Lung microvascular endothelial cell (primary cell): ENCODE measurements around the gene ZNF501. TPM values are rescaled to one million over a fixed set of nuclear protein-coding genes. Genes with fewer than 3 reads are reported as not detected.

Source experiments
- DNase-seq, 2 donors: peaks; one replicate each; pipeline versions ENCODE4 v3.0.0 to v3.0.0-alpha.2; 2010; ENCODE audit warnings: low read depth in 2 of 2
- total RNA-seq: library from RNA; depleted of rRNA; stranded (reverse); fragments of >200 nt; gene quantifications from 2 replicates; pipeline ENCODE4 v1.2.1, GENCODE V29; 2014

Gene ZNF501
- total RNA-seq: 2.4 and 3.4 TPM in 2 replicates

DNA sequence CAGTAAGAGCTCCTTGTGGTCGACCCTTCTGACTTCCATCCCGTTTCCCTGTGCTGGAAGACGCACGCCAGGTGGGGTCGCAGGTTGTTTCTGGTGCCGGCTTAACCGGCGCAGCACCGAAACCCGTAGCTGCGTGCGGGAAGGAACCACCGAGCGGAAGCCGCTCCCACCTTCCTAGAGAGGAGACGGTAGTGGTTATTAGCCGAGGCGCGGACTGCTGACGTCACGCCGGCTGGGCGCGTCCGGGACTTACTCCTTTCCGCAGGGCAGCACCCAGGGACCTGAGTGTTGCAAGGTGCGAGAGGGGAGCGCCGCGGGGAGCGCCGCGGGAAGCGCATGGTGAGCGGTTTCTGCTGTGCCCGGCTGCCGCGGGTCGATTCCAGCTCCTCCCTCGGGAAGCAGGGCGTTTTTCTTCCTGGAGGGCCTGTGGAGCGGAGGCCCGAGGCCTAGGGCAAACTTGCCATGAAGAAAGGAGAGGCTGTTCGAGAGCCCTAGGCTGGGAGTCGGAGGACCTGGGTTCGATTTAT, at the start of gene ZNF501:
Gene ZNF501 (plus strand): TSS at position 252 of the 527 bp plus-strand sequence. CDS start 4,787 bp downstream, outside the sequence.
- DNase-seq: peak; percentile 87 to 90

DNA sequence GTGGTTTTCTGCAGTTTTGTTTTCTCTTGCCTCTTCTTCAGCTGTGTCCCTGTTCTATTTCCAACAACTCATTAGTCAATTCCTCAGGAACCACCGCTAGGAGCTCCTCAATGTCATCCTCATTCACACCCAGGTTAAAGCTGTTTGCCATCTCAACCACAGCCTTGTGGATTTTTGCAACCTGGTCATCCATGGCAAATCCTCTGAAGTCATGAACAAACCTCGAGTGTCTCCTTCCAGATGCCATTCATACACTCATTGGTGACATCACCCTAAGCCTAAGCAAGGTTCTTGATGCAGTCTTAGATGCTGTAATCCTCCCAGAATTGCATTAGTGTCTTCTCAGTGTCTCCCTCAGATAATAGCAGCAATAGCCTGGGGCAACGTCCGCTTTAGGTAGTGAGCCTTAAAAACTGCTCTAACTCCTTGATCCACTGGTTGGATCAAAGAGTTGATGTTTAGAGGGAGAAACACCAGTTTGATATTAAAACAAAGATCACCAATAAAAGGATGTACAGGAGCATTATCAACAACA, 48.4 kb upstream of the ZNF501 start:
- DNase-seq: no peak

DNA sequence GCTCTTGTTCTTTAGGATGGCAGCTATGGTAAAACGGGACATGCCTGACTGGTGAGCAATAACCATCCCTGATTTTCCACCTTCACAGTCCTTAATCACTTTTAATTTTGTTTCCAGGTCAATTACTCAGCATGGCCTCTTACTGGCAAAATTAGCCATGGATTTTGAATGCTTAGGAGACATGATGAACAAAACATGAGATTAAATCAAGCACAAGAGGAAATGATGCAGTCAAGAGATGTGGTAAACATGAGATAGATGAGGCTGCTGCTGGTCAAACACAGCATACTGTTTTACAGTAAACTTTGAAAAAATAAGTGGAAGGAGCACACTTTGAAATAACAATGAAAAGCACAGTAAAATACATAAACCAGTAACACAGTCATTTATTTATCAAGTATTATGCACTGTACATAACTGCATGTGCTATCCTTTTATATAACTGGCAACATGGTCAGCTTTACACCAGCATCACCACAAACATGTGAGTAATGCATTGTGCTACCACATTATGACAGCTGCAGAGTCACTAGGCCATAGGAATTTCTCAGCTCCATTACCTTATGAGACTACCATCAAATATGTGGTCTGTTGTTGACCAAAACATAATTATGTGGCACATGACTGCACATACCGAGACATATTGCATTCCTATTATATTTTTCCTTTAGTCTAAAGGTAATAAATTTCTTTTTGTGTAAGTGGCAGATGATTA, 47.1 kb upstream of the ZNF501 start:
- DNase-seq: peak in 1 of 2 donors; percentile 75

DNA sequence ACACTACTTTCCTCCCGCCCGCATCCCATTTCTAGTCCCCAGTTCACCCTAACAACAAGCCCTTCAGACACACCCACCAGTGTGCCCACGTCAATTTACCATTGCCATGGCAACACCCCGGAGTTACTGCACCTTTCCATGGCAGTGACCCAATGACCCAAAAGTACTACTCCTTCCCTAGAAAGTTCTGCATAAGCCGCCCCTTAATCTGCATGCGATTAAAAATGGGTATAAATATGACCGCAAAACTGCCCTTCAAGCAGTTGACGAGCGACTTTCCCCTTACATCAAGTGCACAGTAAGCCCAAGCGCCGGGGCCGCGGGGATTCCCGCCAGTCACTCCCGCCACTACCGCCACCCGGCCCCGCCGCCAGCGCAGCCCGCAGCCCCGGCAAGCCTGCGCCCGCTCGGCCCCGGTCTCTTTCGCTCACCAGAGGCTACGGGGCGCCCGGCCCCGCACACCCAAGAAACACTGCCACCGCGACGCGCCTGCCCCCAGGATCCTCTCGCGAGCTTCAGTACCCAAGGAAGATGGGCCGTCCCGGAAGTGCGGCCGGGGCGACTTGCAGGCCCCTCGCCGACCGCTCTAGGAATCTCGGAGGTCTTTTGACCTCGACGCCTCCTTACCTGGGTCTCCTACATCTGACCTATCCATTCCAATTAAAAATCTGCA, 44.2 kb upstream of the ZNF501 start:
- DNase-seq: peak; percentile 53 to 81

DNA sequence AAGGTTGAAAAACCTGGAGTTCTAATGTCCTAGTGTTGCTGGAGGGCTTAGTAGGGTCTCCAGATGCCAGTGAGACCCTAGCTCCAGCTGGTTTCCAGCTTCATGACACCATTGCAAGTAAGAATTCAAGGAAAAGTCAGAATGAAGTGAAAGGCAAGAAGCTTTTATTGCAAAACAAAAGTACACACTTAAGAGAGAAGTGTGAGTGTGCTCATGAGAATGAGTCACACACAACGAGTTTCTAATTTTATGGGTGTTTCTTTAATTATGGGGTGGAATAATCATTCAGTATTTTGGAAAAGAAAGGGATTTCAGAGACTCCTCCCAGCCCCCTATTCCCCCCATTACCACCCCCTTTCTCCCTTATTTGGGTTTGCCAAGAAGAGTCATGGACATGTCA, 41.5 kb upstream of the ZNF501 start:
- DNase-seq: no peak

DNA sequence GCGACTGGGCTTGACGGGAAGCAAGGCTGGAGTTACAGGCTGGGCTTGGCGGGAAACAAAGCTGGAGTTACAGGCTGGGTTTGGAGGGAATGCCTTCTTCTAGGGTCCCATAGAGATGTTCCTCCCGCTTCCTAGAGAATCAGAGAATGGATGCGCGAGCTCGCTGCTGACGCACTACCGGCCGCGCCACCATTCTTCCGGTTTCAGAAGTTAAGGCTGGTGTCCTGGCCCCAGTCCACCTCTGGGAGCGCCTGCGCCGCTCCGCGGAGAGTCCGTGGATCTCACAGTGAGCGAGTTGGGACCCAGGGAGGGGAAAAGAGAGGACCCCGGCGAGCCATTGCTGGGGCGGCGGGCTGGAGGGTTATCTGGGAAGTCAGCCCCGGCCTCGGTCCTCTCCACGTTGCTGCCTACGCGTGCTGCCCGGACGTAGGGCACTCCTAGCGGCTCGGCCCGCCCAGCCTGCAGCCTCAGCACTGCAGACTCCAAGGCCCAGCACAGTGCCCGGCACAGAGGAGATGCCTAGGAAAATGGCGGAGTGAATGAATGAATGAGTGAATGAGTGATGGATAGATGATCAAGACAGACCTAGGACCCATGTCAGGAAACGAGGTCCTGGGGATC, 16.9 kb upstream of the ZNF501 start, which contains the start of gene ZNF502:
Gene ZNF502 (plus strand): TSS at position 206 of the 621 bp plus-strand sequence. CDS start 7,602 bp downstream, outside the sequence.
- DNase-seq: peak; percentile 92

DNA sequence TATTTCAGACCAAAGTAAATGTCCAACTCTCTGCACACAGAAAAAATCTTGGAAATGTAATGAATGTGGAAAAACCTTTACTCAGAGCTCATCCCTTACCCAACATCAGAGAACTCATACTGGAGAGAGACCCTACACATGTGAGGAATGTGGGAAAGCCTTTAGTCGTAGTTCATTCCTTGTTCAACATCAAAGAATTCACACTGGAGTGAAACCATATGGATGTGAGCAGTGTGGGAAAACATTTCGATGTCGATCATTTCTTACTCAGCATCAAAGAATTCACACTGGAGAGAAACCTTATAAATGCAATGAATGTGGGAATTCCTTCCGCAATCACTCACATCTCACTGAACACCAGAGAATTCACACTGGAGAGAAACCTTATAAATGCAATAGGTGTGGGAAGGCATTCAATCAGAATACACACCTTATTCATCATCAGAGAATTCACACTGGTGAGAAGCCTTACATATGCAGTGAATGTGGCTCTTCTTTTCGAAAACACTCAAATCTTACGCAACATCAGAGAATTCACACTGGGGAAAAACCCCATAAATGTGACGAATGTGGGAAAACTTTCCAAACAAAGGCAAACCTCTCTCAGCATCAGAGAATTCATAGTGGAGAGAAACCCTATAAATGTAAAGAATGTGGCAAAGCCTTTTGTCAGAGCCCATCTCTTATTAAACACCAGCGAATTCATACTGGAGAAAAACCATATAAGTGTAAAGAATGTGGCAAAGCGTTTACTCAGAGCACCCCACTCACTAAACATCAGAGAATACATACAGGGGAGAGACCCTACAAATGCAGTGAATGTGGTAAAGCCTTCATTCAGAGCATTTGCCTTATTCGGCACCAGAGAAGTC, 8.0 kb upstream of the ZNF501 start:
- DNase-seq: peak in 1 of 2 donors; percentile 9

DNA sequence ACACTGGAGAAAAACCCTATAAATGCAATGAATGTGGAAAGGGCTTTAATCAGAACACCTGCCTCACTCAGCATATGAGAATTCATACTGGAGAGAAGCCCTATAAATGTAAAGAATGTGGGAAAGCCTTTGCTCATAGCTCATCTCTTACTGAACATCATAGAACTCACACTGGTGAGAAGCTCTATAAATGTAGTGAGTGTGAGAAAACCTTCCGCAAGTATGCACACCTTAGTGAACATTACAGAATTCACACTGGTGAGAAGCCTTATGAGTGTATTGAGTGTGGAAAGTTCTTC, 7.4 kb upstream of the ZNF501 start:
- no peak for DNase-seq

DNA sequence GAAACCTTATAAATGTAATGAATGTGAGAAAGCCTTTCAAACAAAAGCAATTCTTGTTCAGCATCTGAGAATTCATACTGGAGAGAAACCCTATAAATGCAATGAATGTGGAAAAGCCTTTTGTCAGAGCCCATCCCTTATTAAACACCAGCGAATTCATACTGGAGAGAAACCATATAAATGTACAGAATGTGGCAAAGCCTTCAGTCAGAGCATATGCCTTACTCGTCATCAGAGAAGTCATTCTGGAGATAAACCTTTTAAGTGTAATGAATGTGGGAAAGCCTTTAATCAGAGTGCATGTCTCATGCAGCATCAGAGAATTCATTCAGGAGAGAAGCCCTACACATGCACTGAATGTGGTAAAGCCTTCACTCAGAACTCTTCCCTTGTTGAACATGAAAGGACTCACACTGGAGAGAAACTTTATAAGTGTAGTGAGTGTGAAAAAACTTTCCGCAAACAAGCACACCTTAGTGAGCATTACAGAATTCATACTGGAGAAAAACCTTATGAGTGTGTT, 5.3 kb downstream of the ZNF501 start:
- DNase-seq: no peak

DNA sequence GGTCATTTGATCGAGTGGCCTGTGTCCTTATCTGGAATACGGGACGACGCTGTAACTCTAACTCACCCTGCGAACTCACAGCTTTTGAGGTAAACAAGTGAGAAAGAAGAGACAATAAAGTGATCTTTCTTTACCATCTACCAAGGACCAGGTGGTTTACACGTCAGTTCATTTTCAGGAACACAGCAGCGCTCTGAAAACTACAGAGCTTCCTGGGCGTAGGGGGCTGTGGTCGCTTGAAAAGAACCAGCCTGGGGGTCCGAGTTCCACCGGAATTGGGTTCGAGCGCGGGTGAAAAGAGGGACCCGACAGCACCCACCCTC, 31.6 kb downstream of the ZNF501 start:
- no peak for DNase-seq

DNA sequence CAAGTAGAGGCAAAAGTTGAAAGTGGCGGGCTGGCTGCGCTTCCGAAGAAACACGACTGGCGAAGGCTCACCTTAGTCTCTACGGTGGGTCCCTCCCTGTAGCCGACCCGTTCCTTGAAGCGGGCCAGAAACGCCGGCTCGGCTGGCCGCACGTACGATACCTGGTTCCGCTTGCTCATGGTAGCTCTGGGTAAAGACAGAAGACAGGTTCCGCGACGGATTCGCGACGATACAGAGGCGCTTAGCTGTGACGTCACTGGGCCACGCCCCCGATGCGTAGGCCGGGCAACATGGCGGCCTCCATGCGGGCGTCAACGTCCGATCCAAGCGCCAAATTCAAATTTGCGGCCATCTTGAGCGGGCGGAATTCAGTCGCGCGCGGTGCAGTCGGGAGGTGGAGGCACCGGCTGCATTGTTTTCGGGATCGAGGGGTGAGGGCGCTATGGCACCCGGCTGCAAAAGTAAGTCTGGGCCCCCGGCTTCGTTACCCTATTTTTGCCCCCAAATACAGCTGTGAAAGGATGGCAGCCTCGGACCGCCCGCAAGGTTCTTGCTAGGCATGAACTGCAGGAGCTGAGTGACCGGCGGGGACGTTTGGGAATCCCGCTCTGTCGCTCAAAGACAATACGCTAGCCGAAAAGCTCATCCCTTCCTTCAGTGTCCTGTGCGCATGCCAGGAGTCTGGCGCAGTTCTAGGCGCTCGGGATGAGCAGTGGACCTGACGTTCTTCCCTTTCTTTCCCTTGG, 32.2 kb downstream of the ZNF501 start, which contains the start of the genes KIAA1143 and KIF15:
Gene KIAA1143 (minus strand): TSS at position 196 of the 746 bp plus-strand sequence. CDS start 17 bp downstream, at position 179.
Gene KIF15 (plus strand): TSS at position 371 of the 746 bp plus-strand sequence. CDS start 72 bp downstream, at position 443.
- DNase-seq: peak; percentile 97 to 98

DNA sequence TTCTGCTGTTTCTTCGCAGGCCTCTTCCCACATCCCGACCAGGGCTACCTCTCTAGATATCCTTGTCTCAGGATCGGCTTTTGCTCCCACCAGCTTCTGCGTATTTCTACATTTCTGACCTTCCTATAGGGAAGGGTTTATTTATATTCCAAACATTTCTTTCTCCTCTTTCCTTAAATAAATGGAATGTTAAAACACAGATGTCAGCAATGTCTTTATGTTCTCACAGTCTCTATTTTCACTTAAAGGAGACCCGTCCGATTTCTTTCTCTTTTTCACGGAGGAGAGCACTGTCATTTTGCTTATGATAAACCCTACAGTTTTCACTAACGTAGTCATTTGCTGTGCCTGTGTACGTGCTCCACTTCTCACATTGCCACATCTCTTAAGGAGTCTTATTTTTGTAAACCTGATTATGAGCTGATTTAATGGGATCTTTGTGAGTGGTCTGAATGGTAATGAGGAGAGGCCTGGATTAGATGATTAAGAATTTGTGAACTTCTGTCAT, 32.8 kb downstream of the ZNF501 start:
- DNase-seq: peak; percentile 3

DNA sequence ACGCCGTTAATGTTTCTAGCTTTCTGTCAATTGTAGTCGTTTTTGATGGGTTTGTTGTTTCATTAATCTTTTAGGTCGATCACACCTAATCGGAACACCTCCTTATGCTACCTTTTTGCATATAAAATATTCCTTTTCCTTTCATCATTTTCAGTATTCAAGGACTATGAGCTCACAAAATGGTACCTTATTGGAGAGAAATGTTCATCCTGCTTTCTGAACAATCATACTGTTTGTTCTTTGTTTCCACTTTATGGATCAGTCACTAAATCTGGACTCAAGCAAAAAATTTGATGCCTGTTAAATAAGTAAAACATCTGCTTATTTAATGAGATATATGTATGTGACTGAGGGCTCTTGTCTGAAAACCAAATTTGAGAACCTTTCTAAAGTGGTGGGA, 33.3 kb downstream of the ZNF501 start:
- DNase-seq: no peak

DNA sequence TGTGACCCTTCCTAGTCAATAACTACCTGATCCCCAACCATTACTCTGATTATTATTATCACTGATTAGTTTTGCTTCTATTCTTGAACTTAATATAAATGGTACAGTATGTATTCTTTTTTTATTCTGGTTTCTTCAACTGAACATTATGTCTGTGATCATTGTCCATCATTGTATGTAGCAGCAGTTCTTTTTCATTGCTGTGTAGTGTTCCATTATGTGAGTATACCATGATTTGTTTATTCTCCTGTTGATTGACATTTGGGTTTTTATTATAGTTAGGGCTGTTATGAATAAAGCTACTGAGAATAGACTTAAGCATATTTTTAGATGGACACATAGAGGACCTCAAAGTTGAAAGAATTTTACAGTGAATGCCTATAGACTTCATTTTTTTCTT, 34.8 kb downstream of the ZNF501 start:
- DNase-seq: no peak

DNA sequence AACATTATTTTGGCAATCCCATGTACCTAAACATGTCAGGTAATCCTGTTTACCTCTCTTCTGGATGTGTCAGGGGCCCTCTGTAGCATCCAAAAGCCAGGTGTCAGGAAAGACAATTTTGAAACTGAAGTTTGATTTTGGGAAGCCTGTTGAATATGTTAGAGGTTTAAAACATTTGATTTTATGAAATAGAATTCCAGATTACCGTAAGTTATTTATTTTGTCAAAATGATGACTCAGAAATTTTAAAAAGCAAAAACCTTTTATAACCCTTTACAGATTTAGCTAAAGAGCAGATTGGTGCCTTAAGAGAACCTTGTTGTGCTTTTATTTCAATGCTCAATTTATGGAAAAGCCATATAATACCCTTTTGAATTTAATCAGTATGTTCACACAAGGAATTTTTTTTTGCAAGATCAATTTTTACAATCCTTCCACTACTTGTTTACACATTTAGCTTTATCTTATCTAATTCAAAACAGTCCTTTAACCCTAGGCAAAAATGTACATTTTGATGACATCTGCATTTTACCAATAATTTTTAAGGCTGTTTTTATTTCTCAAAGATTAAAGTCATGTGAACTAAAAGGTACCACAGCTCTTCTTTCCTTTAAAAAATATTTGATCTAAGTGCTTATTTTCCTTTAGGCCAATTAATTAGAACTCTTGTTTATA, 42.1 kb downstream of the ZNF501 start:
- DNase-seq: no peak

DNA sequence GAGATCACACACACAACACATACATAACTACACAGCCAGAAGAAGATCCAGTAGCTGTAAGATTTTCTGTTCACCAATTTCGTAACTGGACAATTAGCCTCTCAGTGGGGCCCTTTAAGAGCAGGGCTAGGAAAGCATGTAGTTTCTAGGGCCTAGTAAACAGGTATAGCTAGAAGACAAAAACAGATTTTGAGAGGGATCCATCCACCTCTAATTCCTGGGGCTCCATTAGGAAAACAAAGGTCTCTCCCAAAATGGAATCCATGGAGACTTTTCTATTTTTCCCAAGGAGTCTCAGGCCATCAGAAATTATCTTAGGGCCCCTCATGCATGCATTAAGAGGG, 42.6 kb downstream of the ZNF501 start:
- no peak for DNase-seq

DNA sequence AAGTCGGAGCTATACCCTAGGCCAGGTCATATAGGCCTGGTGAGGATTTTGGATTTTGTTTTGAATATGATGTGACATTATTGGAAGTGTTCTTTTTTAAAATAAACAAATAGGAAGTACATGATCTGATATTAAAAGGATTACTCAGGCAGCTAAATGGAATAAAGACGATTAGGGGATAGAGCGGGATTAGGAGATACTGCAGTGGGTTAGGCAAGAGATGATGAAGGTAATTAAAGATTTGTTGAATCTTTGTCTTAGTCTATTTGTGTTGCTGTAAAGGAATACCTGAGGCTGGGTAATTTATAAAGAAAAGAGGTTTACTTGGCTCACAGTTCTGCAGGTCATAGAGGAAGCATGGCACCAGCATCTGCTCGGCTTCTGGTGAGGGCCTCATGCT, 53.5 kb downstream of the ZNF501 start:
- no peak for DNase-seq
